Ammon's horn (tissue), 1 donor: ENCODE results near the gene RNF144A.

Experiments used
- DNase-seq: peaks from one replicate; pipeline ENCODE4 v3.0.0-alpha.2; 2016; ENCODE audit warnings: low spot score

The RNF144A gene

GRCh38 chr2:7083580-7084509 lies 166.6 kb downstream of the RNF144A start:
- no peak for DNase-seq

- DNase-seq, result no peak
These were observed 167.4 kb downstream of the RNF144A start for GRCh38 chr2:7084601-7085000.

GRCh38 chr2:7089284-7089683 lies 172.1 kb downstream of the RNF144A start:
- DNase-seq, result no peak

- DNase-seq, result no peak
These were observed 172.8 kb downstream of the RNF144A start for GRCh38 chr2:7089898-7090510.

- no peak for DNase-seq
These were observed 176.2 kb downstream of the RNF144A start for GRCh38 chr2:7093376-7093775.
